NB4 (cell line): ENCODE data around the gene TSPAN16.

ENCODE experiments used
- MAX ChIP-seq: IDR thresholded peaks from 2 replicates; pipeline ENCODE4 v1.6.1; 2011; ENCODE audit warnings: low read depth, low read length
- MYC ChIP-seq: IDR thresholded peaks from 2 replicates; pipeline ENCODE4 v1.6.1; 2011; ENCODE audit warnings: low read depth, low read length
- POLR2A ChIP-seq: IDR thresholded peaks from 2 replicates; pipeline ENCODE4 v1.6.1; 2011; ENCODE audit warnings: mild to moderate bottlenecking; ENCODE audit not compliant: insufficient read length; ENCODE audit errors: extremely low read depth
- TF ChIP-seq, protein P1 (sequence below): IDR thresholded peaks from one replicate; pipeline ENCODE4 v1.5.1; 2012; ENCODE audit warnings: low read depth, low read length

DNA sequence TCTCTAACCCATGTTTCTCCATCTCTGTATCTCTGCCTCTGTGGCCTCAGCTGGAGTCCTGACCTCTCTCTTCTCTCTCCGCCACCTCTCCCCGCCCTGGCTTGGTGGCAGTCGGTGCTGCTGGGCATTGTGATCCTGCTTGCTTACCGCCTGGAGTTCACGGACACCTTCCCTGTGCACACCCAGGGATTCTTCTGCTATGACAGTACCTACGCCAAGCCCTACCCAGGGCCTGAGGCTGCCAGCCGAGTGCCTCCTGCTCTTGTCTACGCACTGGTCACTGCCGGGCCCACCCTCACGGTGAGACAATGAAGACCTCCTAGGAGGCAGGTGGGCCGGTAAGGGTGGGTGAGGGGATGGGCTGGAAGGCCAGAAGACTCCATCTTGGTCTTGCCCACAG is 63.5 kb downstream of the TSPAN16 start:
- TF ChIP-seq, protein P1, sequence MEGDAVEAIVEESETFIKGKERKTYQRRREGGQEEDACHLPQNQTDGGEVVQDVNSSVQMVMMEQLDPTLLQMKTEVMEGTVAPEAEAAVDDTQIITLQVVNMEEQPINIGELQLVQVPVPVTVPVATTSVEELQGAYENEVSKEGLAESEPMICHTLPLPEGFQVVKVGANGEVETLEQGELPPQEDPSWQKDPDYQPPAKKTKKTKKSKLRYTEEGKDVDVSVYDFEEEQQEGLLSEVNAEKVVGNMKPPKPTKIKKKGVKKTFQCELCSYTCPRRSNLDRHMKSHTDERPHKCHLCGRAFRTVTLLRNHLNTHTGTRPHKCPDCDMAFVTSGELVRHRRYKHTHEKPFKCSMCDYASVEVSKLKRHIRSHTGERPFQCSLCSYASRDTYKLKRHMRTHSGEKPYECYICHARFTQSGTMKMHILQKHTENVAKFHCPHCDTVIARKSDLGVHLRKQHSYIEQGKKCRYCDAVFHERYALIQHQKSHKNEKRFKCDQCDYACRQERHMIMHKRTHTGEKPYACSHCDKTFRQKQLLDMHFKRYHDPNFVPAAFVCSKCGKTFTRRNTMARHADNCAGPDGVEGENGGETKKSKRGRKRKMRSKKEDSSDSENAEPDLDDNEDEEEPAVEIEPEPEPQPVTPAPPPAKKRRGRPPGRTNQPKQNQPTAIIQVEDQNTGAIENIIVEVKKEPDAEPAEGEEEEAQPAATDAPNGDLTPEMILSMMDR = no peak
- TF ChIP-seq MAX (no peak), POLR2A (no peak), MYC (no peak)
